Kidney (tissue), 14 donors: ENCODE results near the gene CAPN14. TPM values are rescaled to one million over a fixed set of nuclear protein-coding genes. Genes with fewer than 3 reads are reported as not detected.

ENCODE experiments used
- DNase-seq, 5 donors: peaks; one replicate each; pipeline ENCODE4 v3.0.0-alpha.2; 2013 to 2020
- FAIRE-seq: peaks from 2 replicates; lab custom pipeline; 2012; peaks lifted over from hg19 to GRCh38; lab: Jason Lieb, UNC
- H3K27ac ChIP-seq, 2 donors: one replicate each; pipeline ENCODE4 v1.7.0; 2013; ENCODE audit warnings: low read depth in 2 of 2, low read length in 2 of 2, inconsistent platforms in 1 of 2
- H3K27me3 ChIP-seq: one replicate; pipeline ENCODE4 v1.7.1; 2013; ENCODE audit warnings: low read length, inconsistent platforms; ENCODE audit not compliant: control insufficient read depth, insufficient read depth
- H3K36me3 ChIP-seq, 3 donors: one replicate each; pipeline versions ENCODE4 v1.7.0 to v1.7.1; 2013; ENCODE audit warnings: low read length in 3 of 3, control low read depth in 1 of 3, inconsistent platforms in 1 of 3; ENCODE audit not compliant: insufficient read depth in 3 of 3, control insufficient read depth in 2 of 3
- H3K4me1 ChIP-seq, 3 donors: one replicate each; pipeline versions ENCODE4 v1.7.0 to v1.7.1; 2013; ENCODE audit warnings: low read length in 3 of 3, inconsistent platforms in 1 of 3, low read depth in 1 of 3; ENCODE audit not compliant: control insufficient read depth in 2 of 3, insufficient read depth in 2 of 3
- H3K4me3 ChIP-seq, 3 donors: one replicate each; pipeline versions ENCODE4 v1.7.0 to v1.8.1; 2013; ENCODE audit warnings: low read length in 3 of 3, control low read depth in 1 of 3, inconsistent platforms in 1 of 3
- H3K9ac ChIP-seq, 3 donors: one replicate each; pipeline versions ENCODE4 v1.7.0 to v1.7.1; 2013; ENCODE audit warnings: low read length in 3 of 3, control low read depth in 1 of 3, inconsistent platforms in 1 of 3
- H3K9me3 ChIP-seq, 3 donors: one replicate each; pipeline versions ENCODE4 v1.7.0 to v1.7.1; 2013; ENCODE audit warnings: low read length in 3 of 3, control low read depth in 1 of 3, inconsistent platforms in 1 of 3; ENCODE audit not compliant: control insufficient read depth in 2 of 3, insufficient read depth in 1 of 3
- CTCF ChIP-seq: IDR thresholded peaks from 3 replicates; pipeline ENCODE4 v1.5.1; 2012; ENCODE audit warnings: mild to moderate bottlenecking, moderate library complexity, borderline replicate concordance; ENCODE audit not compliant: insufficient read depth; ENCODE audit errors: extremely low read depth
- intact Hi-C: fragments of 100-400 bp; cut with DNase I; formaldehyde crosslinking; loops from one replicate; pipeline ENCODE4 v1.11.1; 2022
- polyA plus RNA-seq: library from polyadenylated mRNA; stranded (reverse); fragments of 350-450 nt; fragmentation: Illumina TruSeq; extraction: RNeasy Lipid Tissue Mini Kit (QIAGEN cat#74804); gene quantifications from one replicate; pipeline ENCODE4 v1.2.3, GENCODE V29; 2014; ENCODE audit warnings: low read depth, low replicate concordance; ENCODE audit not compliant: insufficient read depth
- total RNA-seq: library from RNA; stranded (reverse); fragmentation: NEBNext Ultra II Directional; extraction: Animal tissue kit (Norgen Biotek cat#: 25700); gene quantifications from one replicate; pipeline ENCODE4 v1.2.1, GENCODE V29; 2021
- donor health status: control.
- donor health status: control.
- donor health status: control.
- donor health status: control.
- donor health status: control.
- donor health status: DM: yes; HTN: yes; CAD: no.
- donor health status: Normal renal cell carcinoma (clear cell type).

Gene CAPN14
- total and polyA plus RNA-seq, 2 donors from 2014 or later: 0.22 to 0.25 TPM

- intact Hi-C loops: no loop called here
- H3K4me1 ChIP-seq: no peaks in the 10 kb centered on the region
- H3K9ac ChIP-seq: no peak overlapping the region
- H3K9me3 ChIP-seq: no peaks in the 10 kb centered on the region
- no peak overlapping the region for H3K27ac ChIP-seq
- H3K4me3 ChIP-seq: no peak overlapping the region
- TF ChIP-seq CTCF: no peak
- no peak for FAIRE-seq
- DNase-seq: no peak
- H3K27me3 ChIP-seq: no peaks in the 10 kb centered on the region
- H3K36me3 ChIP-seq: no peaks in the 10 kb centered on the region
Observed at GRCh38 chr2:31196622-31197021, 20.7 kb downstream of the CAPN14 start.

- Histone ChIP-seq H3K4me3 (no peak overlapping the region), H3K27ac (no peak overlapping the region), H3K4me1 (no peaks in the 10 kb centered on the region), H3K9me3 (no peaks in the 10 kb centered on the region), H3K36me3 (no peaks in the 10 kb centered on the region), H3K9ac (no peak overlapping the region), H3K27me3 (no peaks in the 10 kb centered on the region)
- FAIRE-seq (no peak), DNase-seq (no peak)
- TF ChIP-seq CTCF: no peak
- intact Hi-C loops: no loop called here
Observed at GRCh38 chr2:31193806-31194205, 23.5 kb downstream of the CAPN14 start.

- DNase-seq (no peak), FAIRE-seq (no peak)
- intact Hi-C loops: no loop called here
- Histone ChIP-seq H3K27ac (no peak overlapping the region), H3K9me3 (no peaks in the 10 kb centered on the region), H3K36me3 (no peaks in the 10 kb centered on the region), H3K27me3 (no peaks in the 10 kb centered on the region), H3K9ac (no peak overlapping the region), H3K4me1 (no peaks in the 10 kb centered on the region), H3K4me3 (no peak overlapping the region)
- no peak for TF ChIP-seq CTCF
Observed at GRCh38 chr2:31192851-31193392, 24.4 kb downstream of the CAPN14 start.

- Histone ChIP-seq H3K27me3 (no peaks in the 10 kb centered on the region), H3K27ac (no peak overlapping the region), H3K36me3 (no peaks in the 10 kb centered on the region), H3K9ac (no peak overlapping the region), H3K9me3 (no peaks in the 10 kb centered on the region), H3K4me1 (no peaks in the 10 kb centered on the region), H3K4me3 (no peak overlapping the region)
- FAIRE-seq (no peak), DNase-seq (no peak)
- intact Hi-C loops: no loop called here
- TF ChIP-seq CTCF: no peak
Observed at GRCh38 chr2:31192396-31192795, 24.9 kb downstream of the CAPN14 start.
